HFF-Myc (cell line): ENCODE measurements around the gene WNT3.

ENCODE experiments used
- DNase-seq: peaks from one replicate; pipeline ENCODE4 v3.0.0-alpha.2; 2011; ENCODE audit warnings: low read depth; ENCODE audit errors: extremely low read depth
- H3K4me3 ChIP-seq: replicated peaks from 2 replicates; pipeline ENCODE4 v1.5.1; 2011; ENCODE audit warnings: low read depth, mild to moderate bottlenecking, control low read depth, low read length
- CTCF ChIP-seq: IDR thresholded peaks from 2 replicates; pipeline ENCODE4 v1.5.1; 2012; ENCODE audit warnings: mild to moderate bottlenecking, low read depth, low read length, control low read depth; ENCODE audit errors: missing control alignments

The WNT3 gene

GRCh38 chr17:46782250-46782953 lies 36.1 kb downstream of the WNT3 start:
- no peak for DNase-seq
- no peak overlapping the region for H3K4me3 ChIP-seq
- TF ChIP-seq CTCF: peak; percentile 60

GRCh38 chr17:46780003-46780373 lies 38.5 kb downstream of the WNT3 start:
- DNase-seq: no peak
- H3K4me3 ChIP-seq: no peak overlapping the region
- TF ChIP-seq CTCF: no peak

- DNase-seq: no peak
- no peak overlapping the region for H3K4me3 ChIP-seq
- no peak for TF ChIP-seq CTCF
Observed at GRCh38 chr17:46777943-46778915, 40.3 kb downstream of the WNT3 start.

- no peak for DNase-seq
- TF ChIP-seq CTCF: no peak
- H3K4me3 ChIP-seq: no peak overlapping the region
Observed at GRCh38 chr17:46776298-46777005, 42.0 kb downstream of the WNT3 start.

GRCh38 chr17:46774108-46774737 lies 44.3 kb downstream of the WNT3 start:
- no peak for DNase-seq
- no peak overlapping the region for H3K4me3 ChIP-seq
- TF ChIP-seq CTCF: no peak

- DNase-seq: no peak
- no peak overlapping the region for H3K4me3 ChIP-seq
- TF ChIP-seq CTCF: no peak
Observed at GRCh38 chr17:46773676-46774075, 44.8 kb downstream of the WNT3 start.
